ENCODE measurements around the gene FBXO46.

DNA sequence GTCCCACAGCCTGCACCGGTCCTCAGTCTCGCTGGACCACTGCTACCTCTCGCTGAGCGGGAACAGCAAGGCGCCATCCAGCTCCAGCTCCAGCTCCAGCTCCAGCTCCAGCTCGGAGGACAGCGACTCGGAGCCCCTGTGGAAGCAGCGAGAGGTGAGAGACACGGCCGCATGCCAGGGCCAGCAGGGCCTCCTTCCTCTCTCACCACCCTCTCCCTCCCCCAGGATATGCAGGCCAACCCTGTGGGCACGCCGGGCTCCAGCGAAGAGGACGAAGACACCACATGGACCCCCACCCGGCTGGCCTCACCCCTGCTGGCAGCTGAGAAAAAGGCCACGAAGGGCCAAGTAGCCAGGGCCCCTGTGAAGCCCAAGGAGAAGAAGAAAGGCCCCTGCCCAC lies 31.0 kb upstream of the FBXO46 start:
- TF ChIP-seq, protein P1, sequence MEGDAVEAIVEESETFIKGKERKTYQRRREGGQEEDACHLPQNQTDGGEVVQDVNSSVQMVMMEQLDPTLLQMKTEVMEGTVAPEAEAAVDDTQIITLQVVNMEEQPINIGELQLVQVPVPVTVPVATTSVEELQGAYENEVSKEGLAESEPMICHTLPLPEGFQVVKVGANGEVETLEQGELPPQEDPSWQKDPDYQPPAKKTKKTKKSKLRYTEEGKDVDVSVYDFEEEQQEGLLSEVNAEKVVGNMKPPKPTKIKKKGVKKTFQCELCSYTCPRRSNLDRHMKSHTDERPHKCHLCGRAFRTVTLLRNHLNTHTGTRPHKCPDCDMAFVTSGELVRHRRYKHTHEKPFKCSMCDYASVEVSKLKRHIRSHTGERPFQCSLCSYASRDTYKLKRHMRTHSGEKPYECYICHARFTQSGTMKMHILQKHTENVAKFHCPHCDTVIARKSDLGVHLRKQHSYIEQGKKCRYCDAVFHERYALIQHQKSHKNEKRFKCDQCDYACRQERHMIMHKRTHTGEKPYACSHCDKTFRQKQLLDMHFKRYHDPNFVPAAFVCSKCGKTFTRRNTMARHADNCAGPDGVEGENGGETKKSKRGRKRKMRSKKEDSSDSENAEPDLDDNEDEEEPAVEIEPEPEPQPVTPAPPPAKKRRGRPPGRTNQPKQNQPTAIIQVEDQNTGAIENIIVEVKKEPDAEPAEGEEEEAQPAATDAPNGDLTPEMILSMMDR (IDR thresholded peaks at IDR 0.05) = no peak
- TF ChIP-seq EZH2 (IDR thresholded peaks at IDR 0.05; ENCODE audit: borderline replicate concordance, insufficient read depth, low read depth, low read length, poor library complexity, severe bottlenecking) = no peak
